Adrenal gland (tissue), 12 donors: ENCODE data around the gene IL17A. TPM values are rescaled to one million over a fixed set of nuclear protein-coding genes. Genes with fewer than 3 reads are reported as not detected.

Experiments
- DNase-seq, 7 donors: peaks; one replicate each; pipeline ENCODE4 v3.0.0-alpha.2; 2019 to 2020
- H3K27ac ChIP-seq, 5 donors: fragments of 200-600 bp; sonication (generic) in 4 of 5; 1 replicate in 3 of 5; 2 replicates in 2 of 5; pipeline versions ENCODE4 v1.5.1 to v1.8.0; 2016 to 2020; ENCODE audit warnings: mild to moderate bottlenecking in 1 of 5
- H3K27me3 ChIP-seq: fragments of 200-600 bp; 2 replicates; pipeline ENCODE4 v1.8.0; 2021
- H3K36me3 ChIP-seq, 2 donors: fragments of 200-600 bp; replicated peaks in 1 of 2; 1 replicate in 1 of 2; 2 replicates in 1 of 2; pipeline versions ENCODE4 v1.5.1 to v1.8.0; 2018 to 2022
- H3K4me1 ChIP-seq, 2 donors: fragments of 200-600 bp; replicated peaks in 1 of 2; 1 replicate in 1 of 2; 2 replicates in 1 of 2; pipeline versions ENCODE4 v1.5.1 to v1.8.0; 2018 to 2021
- H3K4me3 ChIP-seq, 4 donors: fragments of 200-600 bp; sonication (generic) in 3 of 4; one replicate each; pipeline ENCODE4 v1.5.1; 2016 to 2018
- H3K9me3 ChIP-seq, 3 donors: fragments of 200-600 bp; sonication (generic) in 1 of 3; replicated peaks in 1 of 3; 1 replicate in 2 of 3; 2 replicates in 1 of 3; pipeline versions ENCODE4 v1.5.1 to v1.8.0; 2016 to 2021
- POLR2A ChIP-seq, 2 donors: fragments of 450-650 bp; IDR thresholded peaks; one replicate each; pipeline ENCODE4 v1.6.1; 2017; ENCODE audit warnings: antibody characterized with exemption in 2 of 2, mild to moderate bottlenecking in 2 of 2, moderate library complexity in 1 of 2
- WGBS, 4 donors: extraction: QIAGEN DNeasy Blood & Tissue Kit in 2 of 4; methylation state at CpG; one replicate each; pipeline versions ENCODE4 v1.1.5 to v1.1.7; 2013 to 2017; 5-methylcytosine and 5-hydroxymethylcytosine counted together
- intact Hi-C, 2 donors: fragments of 100-400 bp; cut with DNase I; formaldehyde crosslinking; loops; one replicate each; pipeline versions ENCODE4 v1.14.1 to v1.15.0; 2022 to 2023
- polyA plus RNA-seq, 3 donors: library from polyadenylated mRNA; stranded (reverse); fragments of 200-250 nt in 2 of 3; fragments of 350-450 nt in 1 of 3; fragmentation: Illumina TruSeq in 1 of 3; extraction: RNeasy Lipid Tissue Mini Kit (QIAGEN cat#74804) in 1 of 3; gene quantifications; one replicate each; pipeline ENCODE4 v1.2.3, GENCODE V29; 2013 to 2014
- total RNA-seq, 9 donors: library from RNA; depleted of rRNA in 4 of 9; stranded (reverse); fragments of >200 nt in 4 of 9; fragments of 120-200 nt in 1 of 9; fragmentation: NEBNext Ultra II Directional in 1 of 9; extraction: Animal tissue kit (Norgen Biotek cat#: 25700) in 1 of 9; gene quantifications; one replicate each; pipeline versions ENCODE4 v1.1.0 to v1.2.4, GENCODE V29; 2013 to 2023
- TF ChIP-seq, protein P1 (sequence below), 6 experiments: fragments of 450-650 bp in 4 of 6; fragments of 200-600 bp in 2 of 6; sonication (generic) in 1 of 6; IDR thresholded peaks; 1 replicate in 5 of 6; 2 replicates in 1 of 6; pipeline versions ENCODE4 v1.5.1 to v1.8.0; 2016 to 2021; ENCODE audit warnings: antibody characterized with exemption in 6 of 6, mild to moderate bottlenecking in 2 of 6, moderate library complexity in 1 of 6
- donor health status: healthy with polysubstance abuse.
- donor health status: Bipolar disorder and iron deficiency.
- donor health status: DM: yes; HTN: yes; CAD: no.
- donor health status: DM: no; HTN: no; CAD: no.
- donor health status: DM: no; HTN: no; CAD: no.
- donor health status: DM: yes; HTN: yes; CAD: no.

Gene IL17A
- total and polyA plus RNA-seq, 12 donors = not detected

DNA sequence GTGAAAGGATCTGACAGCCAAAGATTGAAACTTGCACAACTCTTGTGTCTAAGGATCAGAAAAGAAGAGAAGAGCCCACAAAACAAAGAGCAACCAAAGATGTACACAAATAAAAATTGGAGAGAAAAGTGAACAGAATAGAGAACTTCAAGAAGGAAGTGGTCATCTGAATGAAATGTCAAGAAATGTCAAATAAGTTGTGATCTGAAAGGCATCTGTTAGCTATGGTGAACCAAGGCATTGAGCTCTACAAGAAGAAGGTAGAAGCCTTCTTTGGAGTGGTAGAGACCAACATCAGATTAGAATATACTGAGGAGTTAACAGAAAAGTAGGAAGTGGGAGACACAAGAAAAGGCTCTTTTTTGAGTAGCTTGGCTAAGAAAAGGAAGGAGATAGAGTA lies 29.6 kb downstream of the IL17A start:
- Histone ChIP-seq H3K4me3 (no peak overlapping the region), H3K27ac (no peak overlapping the region), H3K36me3 (no peaks in the 10 kb centered on the region), H3K9me3 (no peaks in the 10 kb centered on the region), H3K4me1 (no peaks in the 10 kb centered on the region), H3K27me3 (no peaks in the 10 kb centered on the region)
- TF ChIP-seq POLR2A (IDR thresholded peaks at IDR 0.05) = no peak
- TF ChIP-seq, protein P1, sequence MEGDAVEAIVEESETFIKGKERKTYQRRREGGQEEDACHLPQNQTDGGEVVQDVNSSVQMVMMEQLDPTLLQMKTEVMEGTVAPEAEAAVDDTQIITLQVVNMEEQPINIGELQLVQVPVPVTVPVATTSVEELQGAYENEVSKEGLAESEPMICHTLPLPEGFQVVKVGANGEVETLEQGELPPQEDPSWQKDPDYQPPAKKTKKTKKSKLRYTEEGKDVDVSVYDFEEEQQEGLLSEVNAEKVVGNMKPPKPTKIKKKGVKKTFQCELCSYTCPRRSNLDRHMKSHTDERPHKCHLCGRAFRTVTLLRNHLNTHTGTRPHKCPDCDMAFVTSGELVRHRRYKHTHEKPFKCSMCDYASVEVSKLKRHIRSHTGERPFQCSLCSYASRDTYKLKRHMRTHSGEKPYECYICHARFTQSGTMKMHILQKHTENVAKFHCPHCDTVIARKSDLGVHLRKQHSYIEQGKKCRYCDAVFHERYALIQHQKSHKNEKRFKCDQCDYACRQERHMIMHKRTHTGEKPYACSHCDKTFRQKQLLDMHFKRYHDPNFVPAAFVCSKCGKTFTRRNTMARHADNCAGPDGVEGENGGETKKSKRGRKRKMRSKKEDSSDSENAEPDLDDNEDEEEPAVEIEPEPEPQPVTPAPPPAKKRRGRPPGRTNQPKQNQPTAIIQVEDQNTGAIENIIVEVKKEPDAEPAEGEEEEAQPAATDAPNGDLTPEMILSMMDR (IDR thresholded peaks at IDR 0.05) = no peak
- DNase-seq = no peak
- intact Hi-C loops = no loop called here

DNA sequence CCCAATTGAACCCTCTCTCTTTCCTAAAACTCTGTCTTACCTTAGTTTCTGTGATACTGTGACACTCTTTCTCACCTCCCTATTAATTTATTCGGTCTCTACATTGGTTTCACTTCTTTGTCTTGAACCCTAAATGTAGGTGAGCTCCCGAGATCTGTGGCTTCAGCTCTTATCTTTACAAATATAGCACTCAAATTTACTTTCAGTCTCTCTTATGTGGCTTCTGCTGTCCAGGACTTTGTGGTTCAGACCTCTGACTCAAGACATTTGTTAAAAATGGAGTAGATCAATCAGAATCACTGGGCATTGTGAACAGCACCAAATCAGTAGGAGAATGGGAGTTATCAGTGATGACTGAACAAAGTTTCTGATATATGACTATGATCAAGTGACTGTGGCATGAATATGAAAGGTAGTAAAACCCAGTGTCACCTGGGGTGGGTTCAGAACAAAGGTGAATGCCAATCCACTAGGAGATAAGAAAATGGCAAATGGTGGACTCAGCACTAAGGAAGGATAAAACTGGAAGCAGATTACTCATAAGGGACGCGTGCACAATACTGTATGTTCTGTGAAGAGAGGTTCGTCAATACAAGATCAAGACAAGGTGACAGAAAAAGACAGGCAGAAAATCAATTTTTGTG lies 30.9 kb downstream of the IL17A start:
- TF ChIP-seq, protein P1 (IDR thresholded peaks at IDR 0.05) = no peak
- TF ChIP-seq POLR2A (IDR thresholded peaks at IDR 0.05) = no peak
- Histone ChIP-seq H3K27me3 (no peaks in the 10 kb centered on the region), H3K4me3 (no peak overlapping the region), H3K36me3 (no peaks in the 10 kb centered on the region), H3K4me1 (no peaks in the 10 kb centered on the region), H3K27ac (no peak overlapping the region), H3K9me3 (no peaks in the 10 kb centered on the region)
- intact Hi-C loops = no loop called here
- WGBS, 4 donors = 73 to 88% (median 80%) methylated on average over 5 of the region's 5 CpGs
- DNase-seq = no peak

DNA sequence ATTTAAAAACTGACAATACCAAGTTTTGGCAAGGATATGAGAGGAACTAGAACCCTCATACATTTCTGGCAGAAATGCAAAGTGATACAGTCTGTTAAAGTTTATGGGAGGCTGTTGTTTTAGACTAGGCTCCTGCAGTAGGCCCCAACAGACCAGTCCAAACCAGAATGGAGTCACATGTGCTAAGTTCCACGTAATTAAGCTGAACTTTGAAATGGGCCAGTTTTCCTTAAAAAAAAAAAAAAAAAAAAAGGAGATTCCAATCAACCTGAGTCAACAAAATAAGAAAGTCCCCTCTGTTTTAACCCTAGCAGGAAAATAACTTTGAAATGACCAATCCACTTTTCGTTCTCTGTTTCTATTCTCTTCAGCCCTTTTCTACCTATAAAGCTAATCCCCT lies 31.6 kb downstream of the IL17A start:
- Histone ChIP-seq H3K9me3 (no peaks in the 10 kb centered on the region), H3K4me3 (no peak overlapping the region), H3K4me1 (no peaks in the 10 kb centered on the region), H3K27me3 (peaks cover 4% of the 10 kb centered on the region), H3K27ac (no peak overlapping the region), H3K36me3 (no peaks in the 10 kb centered on the region)
- TF ChIP-seq POLR2A (IDR thresholded peaks at IDR 0.05) = no peak
- TF ChIP-seq, protein P1 (IDR thresholded peaks at IDR 0.05) = no peak
- WGBS, 4 donors = 59 to 86% (median 76%) methylated on average over 2 of the region's 2 CpGs
- intact Hi-C loops = no loop called here
- DNase-seq = no peak

DNA sequence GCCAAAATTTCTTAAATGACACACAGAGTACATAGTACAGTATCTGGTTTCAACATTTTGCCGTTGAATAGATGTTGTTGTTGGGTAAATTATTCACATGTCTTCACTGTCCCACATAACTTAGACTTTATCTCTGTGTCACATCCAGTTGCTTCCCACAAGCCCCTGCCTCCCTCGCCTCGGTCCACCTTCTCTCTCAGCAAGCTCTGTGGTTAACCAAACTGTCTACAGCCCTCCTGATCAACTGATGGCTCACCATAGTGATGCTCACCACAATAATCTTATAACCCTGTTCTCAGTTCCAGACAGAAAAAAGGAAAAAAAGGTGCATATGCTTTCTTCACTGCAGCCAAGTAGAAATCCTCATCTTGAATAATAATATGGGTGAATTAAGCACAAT lies 35.1 kb downstream of the IL17A start:
- TF ChIP-seq, protein P1 (IDR thresholded peaks at IDR 0.05) = no peak
- no peak for TF ChIP-seq POLR2A (IDR thresholded peaks at IDR 0.05)
- no peaks in the 10 kb centered on the region for H3K9me3 ChIP-seq
- intact Hi-C loops = no loop called here
- WGBS, 4 donors = 39 to 63% (median 41%) methylated on average over 3 of the region's 3 CpGs
- H3K4me1 ChIP-seq = no peaks in the 10 kb centered on the region
- H3K27me3 ChIP-seq = peaks cover 4% of the 10 kb centered on the region
- no peaks in the 10 kb centered on the region for H3K36me3 ChIP-seq
- no peak for DNase-seq
- H3K4me3 ChIP-seq = no peak overlapping the region
- no peak overlapping the region for H3K27ac ChIP-seq
